OCI-LY3 (cell line): Measurements from ENCODE around the gene PTP4A2.

ENCODE experiments used
- EZH2phosphoT487 ChIP-seq: fragments of 200-600 bp; shearing (Covaris generic); IDR thresholded peaks from 2 replicates; pipeline ENCODE4 v1.6.1; 2018; ENCODE audit warnings: antibody characterized with exemption, mixed run types, low read depth
- TF ChIP-seq, protein P1 (sequence below): fragments of 200-600, 300-600 bp; sonication (generic); IDR thresholded peaks from 2 replicates; pipeline ENCODE4 v1.5.1; 2014; ENCODE audit warnings: antibody characterized with exemption, low read length, low read depth

DNA sequence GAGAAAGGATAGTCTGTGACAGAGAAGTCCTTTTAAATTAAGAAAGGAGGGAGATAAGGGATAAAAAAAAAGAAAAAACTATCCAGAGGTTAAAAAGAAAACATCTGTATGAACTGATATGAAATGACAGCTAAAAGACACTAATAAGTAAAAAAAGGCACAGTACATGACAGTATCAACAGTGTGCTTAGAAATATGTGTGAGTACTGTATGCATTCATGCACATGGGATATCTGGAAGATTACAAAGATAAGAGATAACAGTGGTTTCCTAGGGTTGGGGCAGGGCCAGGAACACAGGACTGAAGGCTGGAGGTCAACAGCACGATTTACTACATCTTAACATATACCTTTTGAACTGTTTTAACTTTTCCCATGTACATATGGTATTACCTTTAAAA is 13.3 kb downstream of the PTP4A2 start:
- TF ChIP-seq, protein P1, sequence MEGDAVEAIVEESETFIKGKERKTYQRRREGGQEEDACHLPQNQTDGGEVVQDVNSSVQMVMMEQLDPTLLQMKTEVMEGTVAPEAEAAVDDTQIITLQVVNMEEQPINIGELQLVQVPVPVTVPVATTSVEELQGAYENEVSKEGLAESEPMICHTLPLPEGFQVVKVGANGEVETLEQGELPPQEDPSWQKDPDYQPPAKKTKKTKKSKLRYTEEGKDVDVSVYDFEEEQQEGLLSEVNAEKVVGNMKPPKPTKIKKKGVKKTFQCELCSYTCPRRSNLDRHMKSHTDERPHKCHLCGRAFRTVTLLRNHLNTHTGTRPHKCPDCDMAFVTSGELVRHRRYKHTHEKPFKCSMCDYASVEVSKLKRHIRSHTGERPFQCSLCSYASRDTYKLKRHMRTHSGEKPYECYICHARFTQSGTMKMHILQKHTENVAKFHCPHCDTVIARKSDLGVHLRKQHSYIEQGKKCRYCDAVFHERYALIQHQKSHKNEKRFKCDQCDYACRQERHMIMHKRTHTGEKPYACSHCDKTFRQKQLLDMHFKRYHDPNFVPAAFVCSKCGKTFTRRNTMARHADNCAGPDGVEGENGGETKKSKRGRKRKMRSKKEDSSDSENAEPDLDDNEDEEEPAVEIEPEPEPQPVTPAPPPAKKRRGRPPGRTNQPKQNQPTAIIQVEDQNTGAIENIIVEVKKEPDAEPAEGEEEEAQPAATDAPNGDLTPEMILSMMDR: no peak
- no peak for TF ChIP-seq EZH2phosphoT487
